HCT116 (cell line): ENCODE results near the gene COBL.

ENCODE experiments used
- CEBPB ChIP-seq: IDR thresholded peaks from 2 replicates; pipeline ENCODE4 v1.6.1; 2012; ENCODE audit warnings: low read depth
- EGR1 ChIP-seq: IDR thresholded peaks from 2 replicates; pipeline ENCODE4 v1.6.1; 2012; ENCODE audit warnings: low read depth
- EZH2 ChIP-seq: fragments of 200-600 bp; sonication (generic); IDR thresholded peaks from 2 replicates; pipeline ENCODE4 v1.6.1; 2017; ENCODE audit warnings: antibody characterized with exemption, mixed run types
- EZH2phosphoT487 ChIP-seq: fragments of 200-600 bp; IDR thresholded peaks from 2 replicates; pipeline ENCODE4 v1.6.1; 2018; ENCODE audit warnings: antibody characterized with exemption, borderline replicate concordance
- FOSL1 ChIP-seq: IDR thresholded peaks from 2 replicates; pipeline ENCODE4 v1.6.1; 2012; ENCODE audit warnings: low read depth
- POLR2A ChIP-seq: IDR thresholded peaks from 2 replicates; pipeline ENCODE4 v1.7.0; 2011; ENCODE audit warnings: borderline replicate concordance; ENCODE audit not compliant: insufficient read depth, insufficient read length; ENCODE audit errors: extremely low read depth
- POLR2AphosphoS5 ChIP-seq: IDR thresholded peaks from 2 replicates; pipeline ENCODE4 v1.6.1; 2011; ENCODE audit warnings: mild to moderate bottlenecking, low read depth, low read length, moderate library complexity
- RAD21 ChIP-seq: IDR thresholded peaks from 2 replicates; pipeline ENCODE4 v1.6.1; 2012; ENCODE audit warnings: low read depth, mild to moderate bottlenecking
- SP1 ChIP-seq: IDR thresholded peaks from 2 replicates; pipeline ENCODE4 v1.6.1; 2012; ENCODE audit warnings: low read depth
- TF ChIP-seq, protein P1 (sequence below), 3 experiments: fragments of 200-600 bp in 1 of 3; sonication (generic) in 1 of 3; IDR thresholded peaks in 2 of 3; conservative IDR thresholded peaks in 1 of 3; 2 replicates each; pipeline ENCODE4 v1.5.1; 2012 to 2017; ENCODE audit warnings: low read depth in 2 of 3, low read length in 2 of 3, antibody characterized with exemption in 1 of 3, borderline replicate concordance in 1 of 3, control low read depth in 1 of 3, mild to moderate bottlenecking in 1 of 3, mixed read lengths in 1 of 3, mixed run types in 1 of 3, moderate library complexity in 1 of 3; ENCODE audit not compliant: insufficient read depth in 1 of 3
- TF ChIP-seq, protein P2 (sequence below): IDR thresholded peaks from 2 replicates; pipeline ENCODE4 v1.6.1; 2012; ENCODE audit warnings: low read depth

- TF ChIP-seq FOSL1 (no peak), POLR2A (no peak), EZH2phosphoT487 (no peak), SP1 (no peak), EZH2 (no peak), RAD21 (no peak), CEBPB (no peak), POLR2AphosphoS5 (no peak), EGR1 (no peak)
- TF ChIP-seq, protein P1, sequence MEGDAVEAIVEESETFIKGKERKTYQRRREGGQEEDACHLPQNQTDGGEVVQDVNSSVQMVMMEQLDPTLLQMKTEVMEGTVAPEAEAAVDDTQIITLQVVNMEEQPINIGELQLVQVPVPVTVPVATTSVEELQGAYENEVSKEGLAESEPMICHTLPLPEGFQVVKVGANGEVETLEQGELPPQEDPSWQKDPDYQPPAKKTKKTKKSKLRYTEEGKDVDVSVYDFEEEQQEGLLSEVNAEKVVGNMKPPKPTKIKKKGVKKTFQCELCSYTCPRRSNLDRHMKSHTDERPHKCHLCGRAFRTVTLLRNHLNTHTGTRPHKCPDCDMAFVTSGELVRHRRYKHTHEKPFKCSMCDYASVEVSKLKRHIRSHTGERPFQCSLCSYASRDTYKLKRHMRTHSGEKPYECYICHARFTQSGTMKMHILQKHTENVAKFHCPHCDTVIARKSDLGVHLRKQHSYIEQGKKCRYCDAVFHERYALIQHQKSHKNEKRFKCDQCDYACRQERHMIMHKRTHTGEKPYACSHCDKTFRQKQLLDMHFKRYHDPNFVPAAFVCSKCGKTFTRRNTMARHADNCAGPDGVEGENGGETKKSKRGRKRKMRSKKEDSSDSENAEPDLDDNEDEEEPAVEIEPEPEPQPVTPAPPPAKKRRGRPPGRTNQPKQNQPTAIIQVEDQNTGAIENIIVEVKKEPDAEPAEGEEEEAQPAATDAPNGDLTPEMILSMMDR (IDR thresholded peaks at IDR 0.05 in 2 of 3, conservative IDR thresholded peaks at IDR 0.05 in 1 of 3; ENCODE audit: borderline replicate concordance in 1 of 3, insufficient read depth in 1 of 3, low read depth in 2 of 3, low read length in 2 of 3), result no peak
- TF ChIP-seq, protein P2, sequence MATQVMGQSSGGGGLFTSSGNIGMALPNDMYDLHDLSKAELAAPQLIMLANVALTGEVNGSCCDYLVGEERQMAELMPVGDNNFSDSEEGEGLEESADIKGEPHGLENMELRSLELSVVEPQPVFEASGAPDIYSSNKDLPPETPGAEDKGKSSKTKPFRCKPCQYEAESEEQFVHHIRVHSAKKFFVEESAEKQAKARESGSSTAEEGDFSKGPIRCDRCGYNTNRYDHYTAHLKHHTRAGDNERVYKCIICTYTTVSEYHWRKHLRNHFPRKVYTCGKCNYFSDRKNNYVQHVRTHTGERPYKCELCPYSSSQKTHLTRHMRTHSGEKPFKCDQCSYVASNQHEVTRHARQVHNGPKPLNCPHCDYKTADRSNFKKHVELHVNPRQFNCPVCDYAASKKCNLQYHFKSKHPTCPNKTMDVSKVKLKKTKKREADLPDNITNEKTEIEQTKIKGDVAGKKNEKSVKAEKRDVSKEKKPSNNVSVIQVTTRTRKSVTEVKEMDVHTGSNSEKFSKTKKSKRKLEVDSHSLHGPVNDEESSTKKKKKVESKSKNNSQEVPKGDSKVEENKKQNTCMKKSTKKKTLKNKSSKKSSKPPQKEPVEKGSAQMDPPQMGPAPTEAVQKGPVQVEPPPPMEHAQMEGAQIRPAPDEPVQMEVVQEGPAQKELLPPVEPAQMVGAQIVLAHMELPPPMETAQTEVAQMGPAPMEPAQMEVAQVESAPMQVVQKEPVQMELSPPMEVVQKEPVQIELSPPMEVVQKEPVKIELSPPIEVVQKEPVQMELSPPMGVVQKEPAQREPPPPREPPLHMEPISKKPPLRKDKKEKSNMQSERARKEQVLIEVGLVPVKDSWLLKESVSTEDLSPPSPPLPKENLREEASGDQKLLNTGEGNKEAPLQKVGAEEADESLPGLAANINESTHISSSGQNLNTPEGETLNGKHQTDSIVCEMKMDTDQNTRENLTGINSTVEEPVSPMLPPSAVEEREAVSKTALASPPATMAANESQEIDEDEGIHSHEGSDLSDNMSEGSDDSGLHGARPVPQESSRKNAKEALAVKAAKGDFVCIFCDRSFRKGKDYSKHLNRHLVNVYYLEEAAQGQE, result no peak
Observed at GRCh38 chr7:51243631-51244030, 73.0 kb downstream of the COBL start.
